H1 (cell line): ENCODE results near the gene ESPNL. TPM values are rescaled to one million over a fixed set of nuclear protein-coding genes. Genes with fewer than 3 reads are reported as not detected.

Source experiments
- CTCF ChIA-PET: fragments of 300-600 bp; sonication (Branson Sonifier 250); formaldehyde crosslinking; loops from one replicate; lab custom pipeline; 2021; ENCODE audit not compliant: partially characterized antibody; lab: Charles Lee
- POLR2A ChIA-PET: fragments of 300-600 bp; sonication (Branson Sonifier 250); formaldehyde crosslinking; loops from one replicate; lab custom pipeline; 2021; ENCODE audit warnings: inconsistent platforms; ENCODE audit not compliant: partially characterized antibody; lab: Charles Lee
- DNase-seq, 2 experiments: peaks; one replicate each; pipeline versions ENCODE4 v3.0.0 to v3.0.0-alpha.2; 2010 to 2022; ENCODE audit warnings: low spot score in 2 of 2, low read depth in 1 of 2, mixed read lengths in 1 of 2
- FAIRE-seq: peaks from 2 replicates; lab custom pipeline; 2011; peaks lifted over from hg19 to GRCh38; lab: Jason Lieb, UNC
- H2AFZ ChIP-seq: 2 replicates; pipeline ENCODE4 v1.8.1; 2012; ENCODE audit warnings: low read length, inconsistent platforms
- H2AK5ac ChIP-seq: 2 replicates; pipeline ENCODE4 v1.6.1; 2013; ENCODE audit warnings: low read depth, low read length
- H2BK120ac ChIP-seq: replicated peaks from 2 replicates; pipeline ENCODE3; 2013; ENCODE audit warnings: low read depth, low read length, inconsistent platforms
- H2BK12ac ChIP-seq: 2 replicates; pipeline ENCODE4 v1.6.1; 2013; ENCODE audit warnings: low read depth, low read length
- H2BK15ac ChIP-seq: 2 replicates; pipeline ENCODE4 v1.6.1; 2013; ENCODE audit warnings: low read length
- H2BK20ac ChIP-seq: 2 replicates; pipeline ENCODE4 v1.6.1; 2013; ENCODE audit warnings: low read length
- H2BK5ac ChIP-seq: 2 replicates; pipeline ENCODE4 v1.6.1; 2013; ENCODE audit warnings: low read depth, low read length
- H3K14ac ChIP-seq: 2 replicates; pipeline ENCODE4 v1.6.1; 2013; ENCODE audit warnings: inconsistent platforms; ENCODE audit not compliant: insufficient read length
- H3K18ac ChIP-seq: 2 replicates; pipeline ENCODE4 v1.6.1; 2013; ENCODE audit warnings: low read length; ENCODE audit errors: extremely low read depth
- H3K23ac ChIP-seq: 2 replicates; pipeline ENCODE4 v1.6.1; 2013; ENCODE audit warnings: inconsistent platforms; ENCODE audit not compliant: insufficient read length
- H3K23me2 ChIP-seq: 2 replicates; pipeline ENCODE4 v1.6.1; 2013; ENCODE audit warnings: low read depth, low read length
- H3K27ac ChIP-seq: 2 replicates; pipeline ENCODE4 v1.6.1; 2011; ENCODE audit warnings: low read depth, low read length, inconsistent platforms
- H3K27me3 ChIP-seq, 4 experiments: replicated peaks in 1 of 4; 1 replicate in 1 of 4; 2 replicates in 3 of 4; pipeline versions ENCODE4 v1.6.1 to v1.8.1; 2011 to 2013; ENCODE audit warnings: low read length in 3 of 4, mild to moderate bottlenecking in 3 of 4, inconsistent platforms in 2 of 4, mixed read lengths in 2 of 4, moderate library complexity in 1 of 4; ENCODE audit not compliant: control insufficient read depth in 3 of 4, insufficient read depth in 3 of 4; ENCODE audit errors: extremely low read depth in 1 of 4
- H3K36me3 ChIP-seq, 4 experiments: 2 replicates each; pipeline versions ENCODE4 v1.6.1 to v1.8.1; 2011 to 2013; ENCODE audit warnings: mild to moderate bottlenecking in 4 of 4, low read length in 3 of 4, moderate library complexity in 2 of 4, control low read depth in 1 of 4, inconsistent platforms in 1 of 4; ENCODE audit not compliant: insufficient read depth in 4 of 4, control insufficient read depth in 2 of 4
- H3K4ac ChIP-seq: replicated peaks from 2 replicates; pipeline ENCODE3; 2013; ENCODE audit warnings: low read length, low read depth, mixed read lengths, inconsistent platforms; ENCODE audit not compliant: insufficient read length
- H3K4me1 ChIP-seq, 4 experiments: replicated peaks in 1 of 4; 1 replicate in 1 of 4; 2 replicates in 3 of 4; pipeline versions ENCODE4 v1.6.1 to v1.8.1; 2011 to 2013; ENCODE audit warnings: low read length in 3 of 4, inconsistent platforms in 2 of 4, mixed read lengths in 1 of 4; ENCODE audit not compliant: insufficient read depth in 4 of 4, control insufficient read depth in 3 of 4
- H3K4me2 ChIP-seq, 2 experiments: 2 replicates each; pipeline versions ENCODE4 v1.6.1 to v1.8.1; 2011 to 2013; ENCODE audit warnings: low read depth in 2 of 2, low read length in 2 of 2, control low read depth in 1 of 2, inconsistent platforms in 1 of 2, mild to moderate bottlenecking in 1 of 2; ENCODE audit not compliant: insufficient read depth in 1 of 2
- H3K4me3 ChIP-seq, 4 experiments: fragments of 200-600, 300-600 bp in 1 of 4; sonication (generic), shearing (Covaris generic), sonication (Bioruptor Twin) in 1 of 4; 2 replicates each; pipeline versions ENCODE4 v1.5.1 to v1.8.1; 2011 to 2016; ENCODE audit warnings: low read length in 4 of 4, low read depth in 3 of 4, control low read depth in 2 of 4, inconsistent platforms in 2 of 4, mild to moderate bottlenecking in 2 of 4, mixed read lengths in 1 of 4, moderate library complexity in 1 of 4; ENCODE audit not compliant: insufficient read depth in 2 of 4; ENCODE audit errors: extremely low read depth in 1 of 4
- H3K56ac ChIP-seq: replicated peaks from 2 replicates; pipeline ENCODE3; 2013; ENCODE audit warnings: low read depth, mild to moderate bottlenecking, mixed read lengths, low read length, inconsistent platforms; ENCODE audit not compliant: insufficient read length
- H3K79me1 ChIP-seq: 2 replicates; pipeline ENCODE4 v1.6.1; 2013; ENCODE audit warnings: low read depth, low read length, control low read depth
- H3K79me2 ChIP-seq, 2 experiments: 2 replicates each; pipeline versions ENCODE4 v1.6.1 to v1.8.1; 2012 to 2013; ENCODE audit warnings: low read length in 2 of 2, mild to moderate bottlenecking in 2 of 2, inconsistent platforms in 1 of 2; ENCODE audit not compliant: insufficient read depth in 2 of 2, control insufficient read depth in 1 of 2
- H3K9ac ChIP-seq, 4 experiments: replicated peaks in 1 of 4; 1 replicate in 1 of 4; 2 replicates in 3 of 4; pipeline versions ENCODE4 v1.6.1 to v1.8.1; 2011 to 2013; ENCODE audit warnings: low read depth in 3 of 4, low read length in 3 of 4, control low read depth in 2 of 4, mild to moderate bottlenecking in 2 of 4, moderate library complexity in 2 of 4, inconsistent platforms in 1 of 4; ENCODE audit errors: extremely low read depth in 1 of 4
- H3K9me3 ChIP-seq, 2 experiments: 2 replicates each; pipeline versions ENCODE4 v1.6.1 to v1.8.1; 2012 to 2013; ENCODE audit warnings: mild to moderate bottlenecking in 2 of 2, moderate library complexity in 2 of 2, control low read depth in 1 of 2, inconsistent platforms in 1 of 2, low read depth in 1 of 2, low read length in 1 of 2, mixed read lengths in 1 of 2; ENCODE audit not compliant: insufficient read depth in 2 of 2
- H4K20me1 ChIP-seq, 2 experiments: replicated peaks in 1 of 2; 2 replicates each; pipeline versions ENCODE3 to v1.8.1; 2011 to 2013; ENCODE audit warnings: inconsistent platforms in 2 of 2, low read length in 2 of 2, mild to moderate bottlenecking in 1 of 2; ENCODE audit not compliant: insufficient read depth in 2 of 2, control insufficient read depth in 1 of 2
- H4K5ac ChIP-seq: 2 replicates; pipeline ENCODE4 v1.6.1; 2013; ENCODE audit warnings: low read length, low read depth, mixed read lengths, inconsistent platforms; ENCODE audit not compliant: insufficient read length
- H4K8ac ChIP-seq: 2 replicates; pipeline ENCODE4 v1.8.0; 2013; ENCODE audit warnings: mild to moderate bottlenecking, moderate library complexity, low read length, inconsistent platforms; ENCODE audit not compliant: insufficient read depth; ENCODE audit errors: extremely low read depth
- H4K91ac ChIP-seq: replicated peaks from 2 replicates; pipeline ENCODE3; 2013; ENCODE audit warnings: low read length, mixed read lengths, inconsistent platforms; ENCODE audit not compliant: insufficient read length
- ASH2L ChIP-seq: fragments of 200-600, 300-600 bp; sonication (generic); IDR thresholded peaks from one replicate; pipeline ENCODE4 v1.7.1; 2017; ENCODE audit warnings: low read length
- CBX5 ChIP-seq: fragments of 300-800, 300-1000 bp; sonication (generic); IDR thresholded peaks from 2 replicates; pipeline ENCODE4 v1.7.1; 2016; ENCODE audit warnings: antibody characterized with exemption, low read length, low read depth
- EGR1 ChIP-seq: IDR thresholded peaks from 2 replicates; pipeline ENCODE4 v1.6.1; 2011; ENCODE audit warnings: low read depth, low read length, borderline replicate concordance
- HDAC6 ChIP-seq: IDR thresholded peaks from one replicate; pipeline ENCODE4 v1.7.1; 2012; ENCODE audit warnings: low read depth, mild to moderate bottlenecking, inconsistent platforms, low read length, moderate library complexity
- KDM4A ChIP-seq: IDR thresholded peaks from one replicate; pipeline ENCODE4 v1.7.1; 2012; ENCODE audit warnings: low read depth, mild to moderate bottlenecking, moderate library complexity, low read length, inconsistent platforms; ENCODE audit not compliant: severe bottlenecking
- SIN3A ChIP-seq, 2 experiments: IDR thresholded peaks in 1 of 2; conservative IDR thresholded peaks in 1 of 2; 2 replicates each; pipeline ENCODE4 v1.6.1; 2011 to 2012; ENCODE audit warnings: low read length in 2 of 2, improper control_type of control experiment in 1 of 2, low read depth in 1 of 2, mild to moderate bottlenecking in 1 of 2
- SIRT6 ChIP-seq: IDR thresholded peaks from one replicate; pipeline ENCODE4 v1.7.1; 2012; ENCODE audit warnings: low read length, inconsistent platforms
- SRF ChIP-seq: IDR thresholded peaks from 2 replicates; pipeline ENCODE4 v1.6.1; 2011; ENCODE audit warnings: mild to moderate bottlenecking, low read depth, low read length, moderate library complexity
- ZNF274 ChIP-seq: IDR thresholded peaks from 2 replicates; pipeline ENCODE4 v1.7.0; 2012; ENCODE audit warnings: low read length, borderline replicate concordance; ENCODE audit errors: extremely low read depth
- WGBS, 2 experiments: shearing (Covaris generic) in 1 of 2; methylation state at CpG; one replicate each; pipeline versions ENCODE4 v1.1.6 to v1.1.7; 2013 to 2015; ENCODE audit warnings: low lambda C conversion rate in 2 of 2, mixed read lengths in 2 of 2, inconsistent platforms in 1 of 2, low coverage in 1 of 2, missing lambda C conversion rate in 1 of 2; ENCODE audit not compliant: insufficient replicate concordance in 2 of 2, insufficient coverage in 1 of 2, insufficient read length in 1 of 2; ENCODE audit errors: extremely low coverage in 1 of 2, missing lambda C conversion rate in 1 of 2; 5-methylcytosine and 5-hydroxymethylcytosine counted together
- polyA plus RNA-seq, 7 experiments: library from polyadenylated mRNA; depleted of rRNA in 3 of 7; stranded (reverse) in 5 of 7; unstranded in 2 of 7; fragments of >200 nt in 5 of 7; fragments of 200-250 nt in 2 of 7; gene quantifications; 1 replicate in 5 of 7; 2 replicates in 1 of 7; 4 replicates in 1 of 7; pipeline versions ENCODE4 v1.2.1 to v1.2.3, GENCODE V29; 2011 to 2013; ENCODE audit warnings: missing spikeins in 2 of 7, mixed read lengths in 2 of 7
- total RNA-seq: library from RNA; stranded (reverse); fragmentation: NEBNext Ultra II Directional; extraction: Animal tissue kit (Norgen Biotek cat#: 25700); gene quantifications from 2 replicates; pipeline ENCODE4 v1.2.1, GENCODE V29; 2021

The ESPNL gene
- total and polyA plus RNA-seq, 2 of the 8 experiments (the other 6 are each of a cell fraction or from before 2014, with no cell fraction given) = 0.68 to 1.3 TPM

- peaks cover 15% of the 10 kb centered on the region; the same call in 1 of the 2 replicates for H3K23me2 ChIP-seq
- H2BK15ac ChIP-seq = peak overlapping the region; percentile 61; the same call in 1 of the 2 replicates
- H2BK20ac ChIP-seq = no peak overlapping the region; the same call in 1 of the 2 replicates
- no peak overlapping the region for H3K23ac ChIP-seq
- no peak overlapping the region for H2AK5ac ChIP-seq
- no peaks in the 10 kb centered on the region; a peak in 1 of 7 replicates for H3K27me3 ChIP-seq
- no peaks in the 10 kb centered on the region for H3K79me2 ChIP-seq
- H3K4me1 ChIP-seq = peaks cover 0 to 6% (median 2%) of the 10 kb centered on the region in 4 experiments; a peak in 3 of 7 replicates
- H3K27ac ChIP-seq = no peak overlapping the region
- no peak overlapping the region for H4K91ac ChIP-seq
- no peak overlapping the region for H4K5ac ChIP-seq
- H3K4ac ChIP-seq = no peak overlapping the region
- H3K4me3 ChIP-seq = no peak overlapping the region
- POLR2A ChIA-PET = interaction anchor here (0.9 to 1.0 kb wide), 2 partner anchors 12 to 21 kb away, joined by 3 to 4 read pairs; partner anchors contain the start of gene ESPNL
- H3K4me2 ChIP-seq = no peak overlapping the region; a peak in 1 of 4 replicates
- no peak overlapping the region; the same call in 1 of the 2 replicates for H3K18ac ChIP-seq
- peak overlapping the region; percentile 29; the same call in 1 of the 2 replicates for H4K8ac ChIP-seq
- no peak overlapping the region for H2AFZ ChIP-seq
- 75% methylated on average over 18 of the region's 30 CpGs; no CpG with 5 or more reads in 1 of the 2 experiments for WGBS, 2 experiments
- CTCF ChIA-PET = interaction anchor here (0.6 to 3.0 kb wide), 9 partner anchors 12 to 270 kb away, joined by 3 to 27 read pairs (median 7); partner anchors contain the start of gene KLHL30
- no peak overlapping the region for H2BK12ac ChIP-seq
- peaks cover 0 to 3% of the 10 kb centered on the region in 2 experiments for H4K20me1 ChIP-seq
- FAIRE-seq (no peak), DNase-seq (no peak)
- H3K9ac ChIP-seq = no peak overlapping the region
- H3K79me1 ChIP-seq = no peaks in the 10 kb centered on the region
- no peak overlapping the region for H3K56ac ChIP-seq
- H3K14ac ChIP-seq = no peak overlapping the region
- H2BK5ac ChIP-seq = no peak overlapping the region
- no peaks in the 10 kb centered on the region for H3K36me3 ChIP-seq
- peaks cover 0 to 5% of the 10 kb centered on the region in 2 experiments; a peak in 1 of 4 replicates for H3K9me3 ChIP-seq
- H2BK120ac ChIP-seq = no peak overlapping the region
- TF ChIP-seq SIRT6 = no peak
- no peak for TF ChIP-seq HDAC6
- no peak for TF ChIP-seq ASH2L
- no peak for TF ChIP-seq KDM4A
- TF ChIP-seq EGR1 = no peak
- no peak for TF ChIP-seq SRF
- no peak for TF ChIP-seq SIN3A (conservative IDR thresholded peaks at IDR 0.05 in 1 of 2, IDR thresholded peaks at IDR 0.05 in 1 of 2; ENCODE audit: low read depth in 1 of 2, low read length in 2 of 2)
- no peak for TF ChIP-seq CBX5
- no peak for TF ChIP-seq ZNF274
Measured at GRCh38 chr2:238120463-238121298, 20.5 kb downstream of the ESPNL start.
